NOMO-1 (cell line): ENCODE measurements around the gene CNGA3.

Experiments used
- DNase-seq, 2 experiments: peaks; one replicate each; lab custom pipeline; 2025; ENCODE audit not compliant: unreplicated experiment in 2 of 2; lab: John Stamatoyannopoulos, UW

CNGA3 gene

DNA sequence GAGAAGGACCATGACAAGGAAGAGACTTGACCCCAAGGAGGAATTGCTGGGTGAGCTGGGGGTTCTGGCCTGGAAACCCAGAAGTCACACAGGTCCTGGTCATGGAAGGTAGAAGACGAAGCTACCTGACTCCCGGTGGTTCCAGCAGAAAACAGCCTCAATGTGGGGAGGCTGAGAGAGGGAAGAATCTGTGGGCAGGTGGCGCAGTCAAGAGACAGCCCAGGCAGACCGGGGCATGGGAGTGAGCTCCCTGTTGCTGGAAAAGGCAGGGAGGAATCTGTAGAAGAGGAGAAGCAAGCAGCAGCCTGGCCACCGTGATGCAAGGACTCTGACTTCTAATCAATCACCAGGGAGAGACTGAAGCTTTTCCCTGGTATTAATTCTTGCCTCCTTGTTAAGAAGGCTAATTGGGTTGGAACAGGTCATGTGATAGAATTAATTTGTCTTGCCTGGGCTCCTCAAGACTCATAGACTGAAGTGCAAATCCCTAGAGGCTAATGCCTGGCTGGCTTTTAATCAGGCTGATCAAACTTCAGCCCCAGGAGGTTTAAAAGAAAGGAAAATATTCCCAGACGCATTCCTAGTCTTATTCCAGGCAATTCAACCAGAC, 30.1 kb downstream of the CNGA3 start:
- no peak for DNase-seq

DNA sequence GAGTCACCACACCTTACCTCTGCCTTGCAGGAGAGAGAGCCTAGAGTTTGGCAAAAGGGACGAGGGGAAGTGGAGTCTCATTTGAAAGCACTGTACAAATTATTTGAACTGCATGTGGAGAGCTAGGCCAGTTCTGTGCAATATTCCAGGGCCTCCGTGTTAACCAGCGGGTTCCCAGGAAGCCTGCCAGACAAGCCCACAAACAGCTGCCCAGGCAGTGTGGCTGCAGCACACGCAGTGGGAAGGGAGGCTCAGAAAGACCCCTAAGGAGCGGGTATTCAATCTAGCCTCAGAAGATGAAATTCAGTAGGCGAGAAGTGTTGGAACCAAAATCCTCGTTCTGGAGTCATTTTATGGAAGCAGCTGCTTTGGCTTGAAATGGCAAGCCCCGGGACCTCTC, 30.7 kb downstream of the CNGA3 start:
- DNase-seq, result no peak

DNA sequence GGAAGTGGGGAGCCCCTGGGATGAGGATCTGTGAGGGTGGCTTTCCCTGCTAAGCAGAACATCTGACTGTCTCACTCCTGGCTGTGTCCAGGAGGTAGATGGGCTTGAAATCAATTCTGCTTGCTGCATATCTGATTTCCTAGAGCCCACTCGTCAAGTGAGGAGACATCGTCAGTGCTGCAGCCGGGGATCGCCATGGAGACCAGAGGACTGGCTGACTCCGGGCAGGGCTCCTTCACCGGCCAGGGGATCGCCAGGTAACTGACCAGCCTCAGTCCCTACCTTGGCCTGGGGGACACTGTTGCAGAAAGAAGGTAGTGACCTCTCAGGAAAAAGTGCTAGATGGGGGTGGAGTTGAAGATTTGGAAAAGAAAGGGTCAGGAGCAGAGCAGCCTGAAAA, 31.3 kb downstream of the CNGA3 start:
- DNase-seq, result no peak

DNA sequence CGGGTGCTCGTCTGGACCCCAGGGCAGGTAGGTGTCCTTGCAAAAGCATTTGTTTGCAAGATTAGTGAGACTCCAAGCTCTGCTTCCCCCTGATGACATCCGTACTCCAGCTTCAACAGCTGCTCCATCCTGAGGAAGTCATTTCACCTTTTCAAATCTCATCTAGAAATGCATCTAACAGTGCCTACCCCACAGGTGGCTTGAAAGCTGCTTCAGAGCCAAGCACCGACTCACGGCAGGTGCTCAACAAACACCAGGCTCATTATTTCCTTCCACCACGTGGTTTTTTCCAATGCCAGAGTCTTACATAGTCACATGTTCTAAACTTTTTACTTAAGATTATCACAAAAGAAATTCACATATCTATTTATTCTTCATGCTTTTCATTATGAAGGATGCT, 31.9 kb downstream of the CNGA3 start:
- DNase-seq, result no peak

DNA sequence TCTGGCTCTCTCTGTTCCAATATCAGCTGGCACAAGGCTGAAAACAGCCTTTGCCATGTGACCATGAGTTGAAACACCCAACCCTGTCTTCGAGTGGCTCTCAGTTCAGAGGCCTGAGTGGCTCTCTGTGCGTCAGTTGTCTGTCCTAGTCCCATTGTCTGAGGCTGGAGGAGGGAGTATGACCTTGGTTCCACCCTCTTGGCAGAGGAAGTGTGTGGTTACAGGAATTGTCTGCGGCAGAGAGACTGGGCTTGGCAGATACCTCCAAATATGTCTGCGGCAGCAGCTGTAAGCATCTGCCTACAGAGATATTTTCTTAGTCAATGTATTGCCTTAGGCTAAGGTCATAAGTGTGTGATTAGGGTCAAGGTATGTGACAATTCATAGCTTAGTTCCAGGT, 32.6 kb downstream of the CNGA3 start:
- no peak for DNase-seq

DNA sequence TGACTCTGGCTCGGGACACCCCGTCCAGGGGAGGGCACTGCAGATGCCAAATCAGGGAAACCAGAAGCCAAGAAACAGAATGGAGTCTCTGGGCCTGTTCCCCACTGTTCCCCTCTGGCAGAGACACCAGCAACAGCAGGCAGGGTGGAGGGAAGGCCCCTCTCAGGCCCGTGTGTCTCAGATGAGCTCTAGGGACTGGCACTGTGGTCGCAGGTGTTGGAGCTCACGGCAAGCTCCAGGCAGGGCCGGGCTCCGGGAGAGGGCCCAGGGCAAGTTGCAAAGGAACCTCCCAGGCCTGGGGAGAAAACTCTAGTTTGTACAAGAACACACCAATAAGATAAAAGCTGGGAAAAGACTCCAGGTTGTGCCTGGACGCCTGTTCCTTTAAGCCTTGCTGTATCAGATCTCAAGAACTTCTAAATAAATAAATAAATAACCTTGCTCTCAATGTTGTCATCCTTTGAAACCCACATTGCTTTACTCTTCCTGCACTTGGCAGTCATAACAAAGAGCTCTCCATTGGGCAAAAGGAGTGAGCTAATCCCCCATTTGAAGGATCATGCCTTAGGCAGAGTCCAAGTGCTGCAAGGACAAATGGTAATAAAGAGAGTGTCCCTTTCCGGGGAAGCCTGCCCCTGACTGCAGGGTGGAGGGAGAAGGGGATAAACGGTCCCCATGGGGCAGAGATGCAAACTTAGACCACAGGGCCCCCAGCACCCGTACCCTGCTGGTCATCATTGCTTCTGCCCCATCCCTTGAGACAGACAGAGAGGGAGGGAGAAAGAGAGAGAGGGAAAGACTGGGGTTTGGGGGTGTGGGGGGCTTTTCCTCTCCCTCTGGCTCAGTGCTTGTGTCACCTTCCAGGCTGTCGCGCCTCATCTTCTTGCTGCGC, 33.3 kb downstream of the CNGA3 start:
- DNase-seq, result no peak

DNA sequence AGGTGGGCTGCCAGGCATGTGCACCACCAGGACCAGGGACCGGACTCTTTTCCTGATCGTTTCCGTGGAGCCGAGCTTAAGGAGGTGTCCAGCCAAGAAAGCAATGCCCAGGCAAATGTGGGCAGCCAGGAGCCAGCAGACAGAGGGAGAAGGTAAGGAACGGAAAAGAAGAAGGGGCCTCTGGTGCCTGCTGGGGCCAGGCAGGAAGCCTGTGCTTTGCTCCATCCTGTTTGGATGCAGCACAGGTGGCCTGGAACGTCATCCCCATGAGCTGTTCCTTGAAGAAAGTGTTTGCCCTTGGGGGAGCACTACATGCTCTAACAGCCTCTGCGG, 33.9 kb downstream of the CNGA3 start:
- no peak for DNase-seq

DNA sequence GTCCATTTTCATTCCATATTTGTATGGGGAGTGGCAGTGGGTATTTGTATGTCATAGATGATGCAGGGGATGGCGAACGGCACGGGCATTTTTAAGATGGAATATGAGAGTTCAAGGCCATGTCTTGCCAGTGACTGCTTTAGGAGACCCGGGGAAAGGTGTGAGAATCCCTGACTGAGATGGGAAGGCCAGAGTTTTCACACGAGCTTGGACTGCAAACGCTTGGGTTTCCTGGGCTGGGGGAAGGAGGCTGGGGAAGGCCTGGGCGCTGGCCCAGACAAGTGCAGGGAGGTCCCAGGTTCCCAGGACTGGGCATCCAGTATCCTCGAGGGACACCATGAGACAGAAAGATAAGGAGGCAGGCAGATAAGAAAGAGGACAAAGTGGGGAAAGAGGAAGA, 35.2 kb downstream of the CNGA3 start:
- DNase-seq, result no peak

DNA sequence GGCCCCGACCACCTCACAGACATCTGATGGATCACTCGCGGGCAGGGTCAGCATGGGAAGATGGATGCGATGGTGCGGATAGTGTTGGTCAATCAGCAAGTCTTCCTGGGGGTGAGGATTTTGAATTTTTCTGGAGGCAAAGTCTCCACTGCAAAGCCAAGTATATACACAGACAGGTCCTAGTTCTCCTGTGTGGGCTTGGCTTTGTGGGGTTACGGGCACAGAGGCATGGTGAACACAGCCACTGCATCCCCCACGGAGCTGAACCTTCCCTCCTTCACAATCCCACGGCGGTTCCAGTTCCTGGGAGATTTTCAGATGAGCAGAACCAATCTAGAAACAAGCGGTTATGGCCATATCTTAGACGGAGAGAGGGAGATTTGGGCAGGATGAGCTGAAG, 35.8 kb downstream of the CNGA3 start:
- no peak for DNase-seq

DNA sequence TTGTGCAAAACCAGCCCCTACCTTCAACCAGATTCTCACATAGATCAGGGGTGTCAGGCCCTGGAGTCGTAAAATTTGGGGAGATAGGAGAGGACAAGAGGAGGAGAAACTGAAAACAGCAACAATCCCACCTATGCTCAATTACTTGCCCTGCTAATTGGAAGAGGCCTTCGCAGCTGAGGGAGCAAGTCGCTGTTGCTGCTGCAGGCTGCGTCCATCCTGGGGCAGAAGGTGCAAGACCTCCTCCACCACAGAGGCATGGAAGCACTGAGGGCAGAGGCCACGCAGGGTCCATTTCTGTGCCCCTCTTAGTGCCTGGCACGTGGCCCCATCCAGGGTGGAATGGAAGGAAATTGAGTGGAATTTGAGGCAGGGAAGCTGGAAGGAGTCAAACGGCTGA, 36.5 kb downstream of the CNGA3 start:
- DNase-seq, result no peak

DNA sequence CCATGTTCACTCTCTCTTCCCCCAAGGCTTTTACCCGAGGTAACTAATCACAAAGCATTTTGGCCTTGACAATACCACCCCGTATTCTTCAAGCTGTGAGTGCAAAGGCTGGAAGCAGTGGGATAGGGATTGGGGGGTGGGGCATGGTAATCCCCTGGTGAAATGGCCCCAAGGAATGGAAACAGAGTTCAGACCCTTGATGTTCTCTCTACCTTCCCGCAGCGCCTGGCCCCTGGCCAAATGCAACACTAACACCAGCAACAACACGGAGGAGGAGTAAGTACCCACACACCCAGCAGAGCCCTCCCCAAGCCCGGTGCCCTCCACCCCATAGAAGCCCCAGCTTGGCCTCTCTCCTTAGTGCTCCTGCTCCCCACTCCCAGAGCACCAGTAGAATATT, 36.9 kb downstream of the CNGA3 start:
- DNase-seq, result no peak

DNA sequence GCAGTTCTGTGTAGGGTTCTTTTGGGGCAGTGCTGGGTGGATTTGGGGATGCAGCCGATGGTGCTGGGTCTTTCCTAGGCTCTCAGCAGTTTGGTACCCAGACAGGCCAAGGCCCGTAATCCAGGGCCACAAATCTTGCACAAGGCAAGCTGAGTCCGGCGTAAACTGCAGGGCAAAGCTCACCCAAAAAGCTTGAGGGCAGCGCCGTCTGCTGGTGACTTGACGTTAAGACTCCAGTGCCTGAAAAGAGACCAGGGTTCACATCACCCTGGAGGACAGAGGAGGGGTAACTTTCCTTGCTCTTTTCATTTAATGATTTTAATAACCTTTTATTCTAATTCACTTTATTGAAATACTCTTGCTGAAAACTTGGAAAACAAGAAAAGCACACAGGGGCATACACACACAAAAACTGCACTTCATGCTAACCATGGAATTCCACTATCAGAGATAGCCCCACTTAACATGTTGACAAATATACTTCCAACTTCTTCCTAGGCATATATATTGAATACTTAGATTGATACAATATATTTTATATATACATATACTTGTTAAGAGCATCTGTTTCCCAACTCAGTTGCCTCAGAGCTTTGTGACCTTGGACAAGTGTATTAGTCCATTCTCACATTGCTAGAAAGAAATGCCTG, 38.9 kb downstream of the CNGA3 start:
- peak; percentile 64 to 83 for DNase-seq

DNA sequence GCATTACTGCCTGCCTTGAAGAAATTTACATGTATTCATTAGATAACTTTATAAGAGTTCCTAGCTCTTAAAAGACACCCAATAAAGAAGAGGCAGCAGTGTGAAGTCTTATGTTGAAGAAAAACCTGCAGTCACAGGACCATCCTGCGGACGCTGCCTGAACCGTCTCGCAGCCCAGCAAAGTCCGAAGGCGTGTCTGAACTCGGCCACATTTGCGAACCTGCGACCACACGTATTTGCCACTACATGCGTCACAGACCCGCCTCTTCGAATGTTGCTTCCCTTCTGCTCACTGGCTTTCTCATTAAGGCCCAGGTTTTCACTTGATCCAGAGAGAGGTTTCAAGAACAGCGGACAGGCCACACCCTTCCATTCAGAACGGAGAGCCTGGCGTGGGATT, 41.2 kb downstream of the CNGA3 start:
- DNase-seq, result no peak

DNA sequence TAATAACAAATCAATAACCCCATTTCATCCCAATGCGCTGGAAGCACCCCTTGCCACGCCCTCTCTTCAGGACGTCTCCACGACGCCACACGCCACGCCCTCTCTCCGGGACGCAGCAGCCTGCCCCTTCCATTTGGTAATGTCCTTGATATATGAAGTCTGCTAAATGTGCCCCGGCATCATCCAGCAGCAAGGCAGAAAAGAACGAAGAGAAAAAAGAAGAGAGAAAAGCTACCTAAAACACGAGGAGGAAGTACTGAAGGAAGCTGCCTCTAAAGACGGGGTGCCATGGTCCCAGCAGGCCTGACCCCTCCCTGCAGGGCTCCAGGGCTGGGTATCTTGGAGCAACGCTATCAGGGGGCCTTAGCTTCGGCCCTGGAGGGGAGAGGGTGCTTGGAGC, 41.8 kb downstream of the CNGA3 start:
- no peak for DNase-seq

DNA sequence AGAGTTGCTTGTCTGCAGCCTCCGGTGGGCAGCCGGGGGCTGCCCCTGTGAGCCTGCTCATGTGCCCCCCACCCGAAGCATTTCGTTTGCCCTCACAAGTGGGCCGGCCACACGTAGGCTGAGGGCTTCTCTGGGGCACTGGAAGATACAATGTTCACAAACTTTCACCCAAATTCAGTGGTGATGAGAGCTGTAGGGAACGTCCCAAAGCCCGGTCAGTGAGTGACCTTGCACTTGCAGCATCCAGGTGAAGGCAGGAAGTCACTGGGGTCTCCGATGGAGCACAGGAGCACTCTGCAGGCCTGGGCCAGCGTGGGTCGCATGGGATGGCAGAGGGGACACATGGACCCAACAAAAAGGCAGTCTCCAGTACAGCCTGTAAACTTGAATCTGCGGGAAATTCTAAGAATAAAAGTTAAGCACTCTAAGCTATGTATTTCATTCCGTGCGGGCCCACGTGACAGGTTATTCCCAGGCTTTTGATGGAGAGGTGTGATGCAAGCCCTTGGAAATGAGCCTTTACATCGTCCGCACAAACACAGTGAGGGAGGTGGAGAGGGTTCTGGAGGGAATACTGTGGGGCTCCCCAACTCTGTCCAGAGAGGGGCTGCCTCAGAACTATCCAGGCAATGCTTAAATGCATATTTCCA, 42.5 kb downstream of the CNGA3 start:
- DNase-seq, result no peak

DNA sequence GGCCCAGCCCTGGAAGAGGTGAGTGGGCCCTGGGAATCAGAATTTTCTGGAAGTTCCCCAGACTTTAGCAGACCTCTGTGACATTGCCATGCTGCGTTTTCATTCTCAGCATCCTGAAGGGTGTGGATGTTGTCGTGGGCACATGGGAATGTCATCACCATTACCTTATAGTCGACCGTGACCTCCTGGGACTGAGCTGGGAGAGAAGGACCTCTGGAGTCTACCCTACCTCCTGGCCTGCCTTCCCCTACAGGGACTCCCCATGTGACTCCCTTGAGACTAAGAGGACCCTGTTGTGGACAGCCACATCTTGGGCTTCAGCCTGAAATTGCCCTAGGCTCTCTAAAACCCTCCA, 43.0 kb downstream of the CNGA3 start:
- DNase-seq, result no peak

DNA sequence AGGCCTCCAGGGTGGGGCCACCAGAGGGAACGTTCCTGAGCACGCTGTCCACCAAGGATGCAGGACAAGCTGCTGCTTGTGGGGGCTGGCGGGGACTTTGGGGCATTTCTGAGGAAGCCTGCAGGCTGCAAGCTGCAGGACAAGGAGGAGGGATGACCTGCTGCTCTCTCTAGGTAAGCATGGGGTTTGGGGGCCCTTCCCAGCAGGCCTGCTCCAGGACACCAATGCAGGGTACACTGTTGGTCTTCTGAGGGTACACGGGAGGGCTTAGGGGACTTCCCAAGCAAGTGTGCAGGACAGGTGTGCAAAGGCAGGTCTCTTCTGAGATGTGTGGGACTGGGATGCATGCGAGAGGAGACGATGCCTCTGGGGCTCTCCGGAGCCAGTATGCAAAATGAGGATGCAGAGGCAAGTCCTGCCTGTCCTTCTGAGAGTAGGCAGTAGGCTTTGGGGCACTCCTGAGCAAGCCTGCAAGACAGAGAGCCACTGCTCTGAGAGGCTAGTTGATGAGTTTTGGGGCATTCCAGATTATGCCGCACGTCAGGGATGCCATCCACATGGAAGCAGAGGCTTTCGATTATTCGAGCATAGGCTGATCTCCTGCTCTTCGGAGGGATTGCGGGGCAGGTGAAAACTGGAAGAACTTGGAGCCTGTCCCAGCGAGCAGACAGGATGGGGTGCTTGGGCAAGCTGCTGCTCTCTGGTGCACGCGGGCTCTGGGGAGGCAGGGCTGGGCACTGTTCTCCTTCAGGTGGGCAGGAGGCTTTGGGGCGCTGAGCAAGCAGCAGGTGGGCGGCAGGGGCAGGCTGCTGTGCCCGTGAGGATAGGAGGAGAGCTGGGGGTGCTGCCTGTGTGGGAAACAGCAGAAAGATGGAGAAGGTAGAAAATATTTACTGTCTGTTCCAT, 44.6 kb downstream of the CNGA3 start:
- DNase-seq, result no peak

DNA sequence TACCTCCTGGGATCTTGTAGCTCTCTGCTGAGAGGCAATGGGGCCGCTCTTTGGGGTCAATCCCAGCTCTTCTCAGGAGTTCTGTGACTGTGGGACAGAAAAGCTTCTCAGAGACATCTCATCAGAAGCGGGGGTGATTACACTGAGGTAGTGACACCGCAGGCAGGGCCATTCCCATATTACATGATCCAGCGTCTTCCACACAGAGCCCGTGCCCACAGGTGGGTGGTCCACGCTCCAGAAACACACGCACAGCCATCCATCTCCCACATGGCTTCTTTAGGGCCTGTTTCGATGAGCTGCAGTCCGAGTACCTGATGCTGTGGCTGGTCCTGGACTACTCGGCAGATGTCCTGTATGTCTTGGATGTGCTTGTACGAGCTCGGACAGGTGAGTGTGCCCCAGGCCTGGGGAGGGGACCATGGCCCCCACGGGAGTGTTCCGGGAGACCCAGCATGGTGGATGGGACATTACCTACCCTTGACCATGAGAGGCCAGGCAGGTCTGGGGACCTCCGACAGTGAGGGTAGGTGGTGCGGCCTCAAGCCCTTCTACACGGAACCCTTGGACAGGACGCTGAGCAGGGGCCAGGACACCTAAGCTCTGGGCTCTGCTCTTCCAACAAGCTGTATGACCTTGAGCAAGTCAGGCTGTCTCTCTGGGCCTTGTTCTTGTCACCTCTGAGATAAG, 45.5 kb downstream of the CNGA3 start:
- no peak for DNase-seq

DNA sequence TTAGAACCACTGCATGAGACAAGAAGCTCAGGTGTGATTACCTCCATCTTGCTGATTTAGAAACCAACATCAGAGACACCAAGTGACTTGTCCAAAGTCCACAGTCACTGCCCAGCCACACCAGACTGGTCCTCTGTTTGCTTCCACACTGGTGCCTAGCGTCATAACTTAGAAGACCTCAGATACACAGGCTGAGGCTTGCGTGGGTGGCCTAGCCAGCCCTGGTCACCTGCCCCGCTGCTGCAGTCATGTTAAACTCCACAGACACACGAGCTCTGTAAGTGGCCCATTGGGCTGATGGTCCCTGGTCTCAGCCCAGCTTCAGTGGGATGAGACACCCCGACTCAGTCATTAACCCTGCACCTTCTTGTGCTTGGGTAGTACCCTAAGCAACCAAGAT, 47.1 kb downstream of the CNGA3 start:
- no peak for DNase-seq

DNA sequence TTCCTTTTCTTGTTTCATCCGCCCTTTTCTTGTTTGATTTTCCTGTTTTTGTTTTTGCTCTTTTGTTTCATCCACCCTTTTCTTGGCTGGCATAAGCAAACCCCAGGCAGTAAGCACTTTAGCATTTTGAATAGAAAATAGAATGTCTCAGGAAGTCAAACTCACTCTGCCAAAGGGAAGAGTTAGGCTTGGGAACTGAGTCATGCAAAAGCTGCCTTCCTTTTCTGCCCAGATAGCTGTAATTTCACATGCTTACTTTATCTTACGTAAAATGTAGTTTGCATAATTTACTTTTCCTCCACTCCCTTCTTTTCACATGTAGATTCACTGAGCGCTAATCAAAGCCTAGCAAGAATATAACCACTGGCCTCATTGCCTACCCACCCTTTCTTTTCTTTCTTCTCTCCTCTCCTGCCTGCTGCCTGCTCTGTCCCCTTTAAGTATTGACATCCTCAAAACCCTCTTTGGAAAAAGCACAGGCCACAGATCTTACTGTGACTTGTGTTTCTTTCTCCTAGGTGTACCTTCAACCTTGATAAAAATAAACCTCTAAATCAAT, 48.4 kb downstream of the CNGA3 start:
- no peak for DNase-seq
